Stimulated activated CD8-positive, alpha-beta memory T cell treated with anti-CD3 and anti-CD28 coated beads, Interleukin-12 subunit alpha, Interleukin-12 subunit beta, amount 100 ng/mL, for 4 hours (primary cell): ENCODE measurements around the gene USP37.
A peak's percentile ranks its signal among the peaks of the same experiment; 100 is the strongest.
"Not testable (repeated sequence)": the region's sequence is repeated elsewhere in the genome, so short reads cannot be mapped to it uniquely, and the experiment has no call there.

ENCODE experiments used
- DNase-seq: peaks from one replicate; pipeline ENCODE4 v3.0.0-alpha.2; 2020; ENCODE audit warnings: low read depth

USP37 gene

DNA sequence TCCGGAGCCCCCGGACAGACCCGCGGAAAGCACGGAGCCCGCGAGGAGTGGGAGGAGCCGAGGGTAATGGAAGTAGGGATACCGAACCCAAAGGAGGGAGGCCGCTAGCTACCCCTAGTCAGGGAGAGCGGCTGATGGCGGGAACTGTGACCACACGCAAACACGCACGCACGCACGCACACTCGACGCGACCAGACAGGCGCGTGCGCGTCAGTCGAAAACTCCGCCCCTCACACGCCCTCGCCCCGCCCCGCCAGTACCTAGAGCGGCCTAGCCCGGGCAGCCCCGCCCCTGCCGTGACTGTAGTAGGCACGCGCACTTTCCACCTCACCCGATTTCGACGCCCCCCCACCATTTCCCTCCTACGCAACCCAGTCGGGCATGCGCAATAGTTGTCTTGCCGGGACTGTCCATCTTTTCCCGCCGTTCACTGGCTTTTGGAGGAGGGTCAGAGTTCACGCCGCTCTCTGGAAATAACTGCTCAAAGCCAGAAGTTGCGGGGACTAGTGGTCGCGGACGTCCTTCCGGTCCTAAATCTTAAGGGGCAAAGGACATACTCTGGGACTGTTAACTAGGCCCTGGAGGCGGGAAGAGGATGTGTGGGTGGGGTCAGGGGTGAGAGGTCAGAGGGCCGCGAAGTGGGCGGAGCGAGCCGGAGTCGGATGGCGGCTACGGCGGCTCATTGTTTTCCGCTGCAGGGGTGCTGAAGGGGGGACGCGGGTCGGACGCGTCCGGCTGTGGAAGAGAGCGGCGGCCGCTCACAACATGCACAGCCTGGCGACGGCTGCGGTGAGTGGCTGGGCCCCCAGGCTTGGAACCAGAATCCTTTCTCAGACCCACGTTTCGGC lies at the start of gene USP37, which contains the start of gene CNOT9:
TSS of gene USP37 (minus strand) at position 162 of the 848 bp plus-strand sequence. CDS start 9,698 bp downstream, outside the sequence.
TSS of gene CNOT9 (plus strand) at position 650 of the 848 bp plus-strand sequence. CDS start at position 766, 116 bp downstream.
- DNase-seq = peak; percentile 100

GRCh38 chr2:218615868-218616315 lies 47.7 kb upstream of the USP37 start:
- no peak for DNase-seq

DNA sequence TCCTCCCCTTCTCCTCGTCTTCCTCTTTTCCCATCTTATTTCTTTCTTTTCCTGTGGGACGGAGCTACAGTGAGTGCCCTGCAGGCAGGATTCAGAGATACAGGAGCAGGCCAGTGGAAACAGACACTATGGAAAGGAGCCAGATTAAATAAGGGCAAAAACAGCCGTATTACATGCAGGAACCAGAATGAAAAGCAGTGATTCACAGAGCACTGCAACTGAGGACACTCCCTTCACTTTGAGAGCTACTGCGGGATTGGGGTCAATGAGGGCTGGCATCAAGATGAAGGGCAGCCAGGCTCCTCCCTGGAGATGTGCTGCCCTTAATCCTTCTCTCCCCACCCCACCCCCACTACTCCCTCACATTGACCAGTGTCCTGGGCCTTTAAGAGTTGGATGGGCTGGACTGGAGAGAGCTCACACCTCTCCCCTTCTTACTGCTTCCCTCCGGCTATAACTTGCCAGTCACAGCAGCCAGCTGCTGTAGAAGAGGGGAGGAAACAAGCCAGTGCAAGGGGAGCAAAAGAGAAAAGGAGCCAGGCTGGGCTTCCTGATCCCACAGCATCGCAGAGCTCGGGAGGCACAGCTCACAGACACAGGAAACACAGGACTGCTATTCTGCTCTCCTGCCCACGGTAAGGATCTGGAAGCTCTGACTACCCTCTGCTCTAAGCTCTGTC lies 39.4 kb upstream of the USP37 start, which contains the start of gene PLCD4:
TSS of gene PLCD4 (plus strand) at position 464 of the 680 bp plus-strand sequence. CDS start 7,841 bp downstream, outside the sequence.
- DNase-seq = no peak

DNA sequence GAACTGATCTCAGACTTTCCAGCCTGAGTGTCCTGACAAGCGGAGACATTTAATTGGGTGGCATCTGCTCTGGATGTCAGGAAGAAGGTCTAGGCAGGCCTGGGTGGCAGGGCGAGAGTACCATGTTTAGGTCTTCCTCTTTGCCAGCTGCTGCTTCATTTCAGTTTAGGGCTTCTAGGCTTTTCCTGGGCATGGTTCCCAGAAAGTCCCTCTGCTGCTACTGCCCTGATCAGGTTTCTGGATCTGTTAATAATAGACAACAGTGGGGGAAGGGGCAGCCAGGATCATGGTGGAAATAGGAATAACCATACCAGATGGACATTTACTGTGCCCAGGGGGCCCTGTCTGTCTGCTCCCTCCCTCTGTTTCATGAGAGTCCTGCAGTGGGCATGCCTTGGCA lies 37.3 kb upstream of the USP37 start:
- DNase-seq = no peak

DNA sequence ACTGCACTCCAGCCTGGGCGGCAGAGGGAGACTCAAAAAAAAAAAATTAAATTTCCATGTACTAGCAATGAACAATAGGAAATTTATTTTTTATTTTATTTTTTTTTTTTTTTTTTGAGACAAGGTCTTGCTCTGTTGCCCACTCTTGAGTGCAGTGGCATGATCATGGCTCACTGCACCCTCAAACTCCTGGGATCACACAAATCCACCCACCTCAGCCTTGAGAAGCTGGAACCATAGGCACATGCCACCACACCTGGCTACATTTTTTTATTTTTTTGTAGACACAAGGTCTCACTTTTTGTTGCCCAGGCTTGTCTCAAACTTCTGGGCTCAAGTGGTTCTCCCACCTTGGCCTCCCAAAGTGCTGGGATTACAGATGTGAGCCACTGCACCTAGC lies 17.4 kb upstream of the USP37 start:
- no peak for DNase-seq

DNA sequence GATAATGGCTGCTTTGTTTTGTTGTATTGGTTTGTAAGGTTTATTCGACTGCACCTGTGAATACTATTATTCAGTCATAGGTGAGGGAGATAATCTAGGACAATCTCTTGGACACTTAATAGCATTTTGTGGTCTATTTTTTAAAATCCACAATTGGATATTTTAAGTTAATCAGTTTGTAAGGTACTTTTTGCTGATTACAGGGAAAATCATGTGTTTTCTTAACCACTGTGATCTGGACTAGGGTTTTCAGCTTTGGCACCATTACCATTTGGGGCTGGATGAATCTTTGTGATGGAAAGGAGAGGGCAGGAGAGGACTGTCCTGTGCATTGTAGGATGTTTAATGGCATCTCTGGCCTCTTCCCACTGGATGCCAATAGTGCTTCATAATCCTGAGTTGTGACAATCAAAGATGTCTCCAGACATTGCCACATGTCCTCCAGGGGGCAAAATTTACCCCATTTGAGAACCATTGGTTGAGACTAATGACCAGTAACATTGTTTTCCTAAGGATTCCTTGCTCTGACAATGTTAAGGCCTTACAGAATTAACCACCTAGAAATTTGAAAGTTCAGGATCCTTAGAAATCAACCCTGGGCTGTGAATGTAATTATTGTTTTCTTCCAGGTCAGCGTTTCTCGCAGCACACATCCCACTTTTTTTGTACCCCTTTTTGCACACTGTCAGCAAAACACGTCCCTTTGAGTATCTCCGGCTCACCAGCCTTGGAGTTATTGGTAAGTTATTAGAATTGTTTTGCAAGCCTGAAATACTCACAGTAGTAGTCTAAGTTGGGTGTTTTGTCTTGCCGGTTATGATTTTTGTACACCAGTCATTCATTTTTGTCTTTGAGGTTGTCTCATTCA lies 16.1 kb upstream of the USP37 start:
- DNase-seq = no peak

- no peak for DNase-seq
Measured at GRCh38 chr2:218582076-218582475, 13.9 kb upstream of the USP37 start.

GRCh38 chr2:218578272-218578877 lies 10.2 kb upstream of the USP37 start:
- no peak for DNase-seq

- DNase-seq = no peak
Measured at GRCh38 chr2:218577482-218578220, 9.5 kb upstream of the USP37 start.

DNA sequence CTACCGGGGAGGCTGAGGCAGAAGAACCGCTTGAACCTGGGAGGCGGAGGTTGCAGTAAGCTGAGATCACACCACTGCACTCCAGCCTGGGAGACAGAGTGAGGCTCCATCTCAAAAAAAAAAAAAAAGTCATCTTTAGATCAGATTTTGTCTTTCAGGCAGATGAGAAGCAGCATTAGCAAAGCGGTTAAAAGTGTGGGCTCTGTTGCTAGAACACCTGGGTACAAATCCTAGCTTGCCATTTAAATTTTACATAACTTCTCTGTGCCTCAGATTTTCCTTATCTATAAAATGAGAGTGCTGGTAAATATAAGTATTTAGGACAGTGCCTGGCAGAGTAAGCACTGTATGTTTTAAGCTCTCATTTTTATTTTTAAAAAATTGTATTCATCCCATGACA lies 8.7 kb upstream of the USP37 start:
- no peak for DNase-seq

GRCh38 chr2:218570850-218571249 lies 2.7 kb upstream of the USP37 start:
- DNase-seq = no peak

- DNase-seq = no peak
Measured at GRCh38 chr2:218569661-218570500, 1.7 kb upstream of the USP37 start.

GRCh38 chr2:218569038-218569431 lies 884 bp upstream of the USP37 start:
- DNase-seq = peak; percentile 39

GRCh38 chr2:218567797-218568189 lies 358 bp downstream of the USP37 start:
- no peak for DNase-seq

- DNase-seq = no peak
Measured at GRCh38 chr2:218566296-218566695, 1.9 kb downstream of the USP37 start.

GRCh38 chr2:218564056-218564455 lies 4.1 kb downstream of the USP37 start:
- no peak for DNase-seq

GRCh38 chr2:218558986-218559385 lies 9.2 kb downstream of the USP37 start:
- no peak for DNase-seq

GRCh38 chr2:218557941-218558340 lies 10.2 kb downstream of the USP37 start:
- DNase-seq = no peak

DNA sequence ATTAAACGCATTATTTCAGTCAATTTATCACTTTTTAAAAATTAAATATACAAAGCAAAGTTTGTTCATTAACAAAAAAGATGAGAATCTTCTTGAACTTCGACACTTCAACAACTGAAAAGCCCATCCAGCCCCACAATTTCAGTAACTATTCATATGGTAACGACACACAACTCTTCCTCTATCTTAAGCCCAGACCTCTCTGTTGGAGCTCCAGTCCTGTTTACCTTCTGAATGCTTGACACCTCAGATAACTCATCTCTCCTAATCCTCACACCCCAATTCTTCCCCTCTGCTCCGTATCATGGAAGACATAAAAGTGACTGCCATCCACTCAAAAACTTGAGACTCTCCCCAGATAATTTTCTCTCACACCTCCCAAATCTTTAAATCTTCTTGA lies 12.6 kb downstream of the USP37 start:
- no peak for DNase-seq

GRCh38 chr2:218554225-218554624 lies 13.9 kb downstream of the USP37 start:
- not testable (repeated sequence) for DNase-seq
